HK-2 (cell line): ENCODE measurements around the gene PRDM11.
"Not testable (repeated sequence)": the region's sequence is repeated elsewhere in the genome, so short reads cannot be mapped to it uniquely, and the experiment has no call there.

Experiments used
- DNase-seq: peaks from one replicate; pipeline ENCODE4 v3.0.0-alpha.2; 2018; ENCODE audit not compliant: unreplicated experiment

Gene PRDM11

DNA sequence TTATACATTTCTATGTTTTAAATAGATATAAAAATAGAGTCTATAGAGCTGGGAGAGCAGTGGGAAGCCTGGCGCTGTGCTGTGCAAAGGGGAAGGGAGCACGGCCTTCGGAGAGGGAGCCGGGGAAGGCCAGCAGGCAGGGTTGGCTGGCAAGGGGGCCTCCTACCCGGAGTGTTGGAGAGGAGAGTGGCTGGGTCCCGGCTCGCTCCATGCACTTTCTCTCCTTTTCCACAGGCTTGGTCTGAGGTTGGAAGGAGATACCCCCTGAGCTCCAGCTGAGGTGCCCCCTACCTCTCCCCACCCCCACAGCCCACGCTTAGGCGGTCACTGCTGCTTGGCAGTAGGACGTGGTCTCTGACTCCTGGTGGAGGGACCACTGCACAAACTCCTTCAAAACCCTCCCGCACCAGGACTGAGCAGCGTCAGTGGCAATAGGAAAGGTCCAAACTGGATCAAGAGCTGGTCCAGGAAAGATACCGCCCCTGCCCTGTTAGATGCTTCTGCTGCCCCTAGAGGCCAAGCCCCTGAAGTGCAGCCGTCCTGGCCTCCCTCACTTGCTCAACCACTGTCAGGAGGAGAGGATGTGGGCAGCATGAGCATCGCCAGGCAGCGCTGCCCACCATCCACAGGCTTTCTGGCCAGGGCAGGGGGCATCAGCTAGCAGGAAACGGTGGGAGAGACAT lies 86.8 kb downstream of the PRDM11 start:
- peak; percentile 61 for DNase-seq

DNA sequence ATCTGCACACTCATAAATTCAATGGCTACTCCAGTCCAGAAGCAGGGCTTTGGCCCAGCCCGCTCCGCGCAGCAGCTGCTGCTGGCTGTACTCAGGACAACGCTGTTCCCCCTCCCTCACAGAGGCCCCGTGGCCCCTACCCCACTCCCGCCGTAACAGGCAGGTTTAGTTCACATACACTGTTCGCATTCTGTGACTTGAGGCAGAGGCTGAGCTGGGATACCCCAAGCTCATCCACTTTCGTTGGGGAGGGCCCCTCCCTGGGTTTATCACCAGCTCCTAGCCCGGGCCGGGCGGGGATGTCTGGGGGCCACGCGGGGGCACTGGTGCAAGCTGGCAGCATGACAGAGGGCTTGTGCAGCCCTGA lies 87.3 kb downstream of the PRDM11 start:
- no peak for DNase-seq

DNA sequence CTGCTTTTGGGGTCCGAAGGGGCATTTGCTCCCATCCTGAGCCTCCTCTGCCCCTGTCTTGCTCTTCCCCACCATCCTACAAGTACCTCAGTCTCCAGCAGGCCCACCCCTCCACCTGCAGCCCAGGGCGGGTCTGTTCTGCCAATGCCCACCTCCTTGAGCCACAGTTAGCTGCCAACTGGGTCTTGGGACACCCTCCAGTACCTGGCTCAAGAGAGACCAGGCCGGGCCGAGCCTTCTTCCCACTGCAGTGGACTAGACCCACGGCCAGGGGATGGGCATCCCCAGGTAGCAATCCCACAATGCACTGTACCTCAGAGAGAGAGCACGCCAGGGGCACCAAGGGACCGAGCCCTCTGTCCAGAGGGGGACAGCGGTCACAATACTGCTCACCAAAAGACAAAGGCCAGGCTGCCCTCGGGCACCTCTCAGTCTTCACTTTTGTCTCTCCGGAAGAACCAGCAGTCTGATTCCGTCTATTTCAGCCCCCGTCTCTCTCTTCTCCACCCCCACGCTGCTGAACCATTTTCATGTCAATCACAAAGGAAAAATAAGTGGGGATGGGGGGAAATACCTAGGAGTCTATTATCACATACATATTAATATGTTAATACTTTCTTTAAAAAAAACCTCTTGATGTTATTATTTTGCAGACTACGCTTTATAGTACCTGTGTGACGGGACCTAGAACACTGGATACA lies 88.0 kb downstream of the PRDM11 start:
- DNase-seq = no peak

DNA sequence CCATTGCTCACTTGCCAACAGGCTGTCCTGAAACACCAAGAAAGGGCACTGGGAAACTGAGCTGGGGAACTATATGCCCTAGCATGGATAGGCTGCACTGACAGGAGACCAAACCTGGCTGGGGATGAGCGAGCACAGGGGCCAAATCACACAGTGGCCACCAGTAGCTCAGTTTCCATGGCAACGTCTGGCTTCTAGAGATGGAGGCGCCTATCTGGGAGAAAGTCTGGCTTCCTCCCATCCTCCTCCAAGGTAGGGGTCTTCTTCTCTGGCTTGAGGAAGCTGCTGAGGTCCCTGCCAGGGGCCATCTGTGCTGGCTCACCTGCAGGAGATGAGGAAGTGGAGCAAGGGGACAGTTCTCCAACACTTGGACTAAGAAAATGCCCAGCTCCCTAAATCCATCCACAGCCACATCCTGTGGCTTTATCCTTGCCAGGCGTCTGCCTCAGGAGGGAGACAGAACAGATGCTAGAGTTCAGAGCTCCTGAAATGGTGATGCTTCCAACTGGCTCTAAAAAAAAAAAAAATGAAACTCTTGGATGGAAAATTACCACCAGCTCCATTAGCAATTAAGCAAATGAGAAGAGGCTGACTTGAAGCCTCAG lies 91.4 kb downstream of the PRDM11 start:
- no peak for DNase-seq

DNA sequence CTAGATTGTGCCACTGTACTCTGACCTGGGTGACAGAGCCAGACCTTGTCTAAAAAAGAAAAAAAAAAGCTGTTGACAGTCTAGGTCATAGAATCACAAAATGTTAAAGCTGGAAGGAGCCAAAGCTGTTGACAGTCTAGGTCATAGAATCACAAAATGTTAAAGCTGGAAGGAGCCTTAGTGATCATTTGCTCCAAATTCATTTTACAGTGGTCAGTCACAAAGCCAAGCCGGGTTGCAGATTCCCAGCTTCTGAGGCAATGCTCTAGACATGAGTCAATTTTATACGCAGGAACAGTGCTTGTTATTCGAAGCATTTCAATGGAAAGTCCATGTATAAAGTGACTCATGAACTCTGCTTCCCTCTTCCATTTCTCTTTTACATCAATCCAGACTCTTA lies 92.3 kb downstream of the PRDM11 start:
- DNase-seq = peak; percentile 9

DNA sequence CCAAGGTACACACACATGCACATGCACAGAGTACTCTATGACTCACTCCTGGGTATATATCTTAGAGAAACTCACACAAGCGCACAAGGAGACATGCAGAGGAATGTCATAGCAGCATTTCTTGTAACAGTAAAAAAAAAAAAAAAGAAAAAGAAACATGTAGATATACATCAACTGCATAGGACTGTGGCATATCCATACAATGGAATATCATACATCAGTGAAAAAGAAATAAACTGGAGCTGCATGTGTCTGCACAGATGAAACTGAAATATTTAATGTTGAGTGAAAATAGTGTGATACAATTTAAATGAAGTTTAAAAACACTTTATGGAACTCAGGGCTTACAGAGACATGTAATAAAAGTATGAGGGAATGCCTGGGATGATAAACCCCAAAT lies 93.3 kb downstream of the PRDM11 start:
- DNase-seq = no peak

DNA sequence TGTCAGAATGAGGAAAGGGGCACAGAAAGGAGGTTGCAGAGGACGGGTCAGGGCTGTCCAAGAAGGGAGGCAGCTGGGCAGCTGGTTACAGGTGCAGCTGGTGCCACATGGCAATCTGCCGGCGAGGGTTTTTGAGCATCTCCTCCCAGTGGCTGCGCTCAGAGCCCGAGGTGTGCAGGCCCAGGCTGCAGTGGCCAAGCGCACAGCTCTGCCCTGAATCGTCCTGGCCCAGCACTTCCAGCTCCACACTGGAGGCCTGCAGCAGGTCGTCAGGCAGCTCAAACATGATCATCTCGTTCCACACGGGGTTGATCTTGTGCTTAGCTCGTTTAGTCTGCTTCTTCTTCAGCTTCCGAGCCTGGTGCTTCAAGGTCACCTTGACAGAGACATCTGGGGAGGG lies 97.5 kb downstream of the PRDM11 start:
- no peak for DNase-seq

DNA sequence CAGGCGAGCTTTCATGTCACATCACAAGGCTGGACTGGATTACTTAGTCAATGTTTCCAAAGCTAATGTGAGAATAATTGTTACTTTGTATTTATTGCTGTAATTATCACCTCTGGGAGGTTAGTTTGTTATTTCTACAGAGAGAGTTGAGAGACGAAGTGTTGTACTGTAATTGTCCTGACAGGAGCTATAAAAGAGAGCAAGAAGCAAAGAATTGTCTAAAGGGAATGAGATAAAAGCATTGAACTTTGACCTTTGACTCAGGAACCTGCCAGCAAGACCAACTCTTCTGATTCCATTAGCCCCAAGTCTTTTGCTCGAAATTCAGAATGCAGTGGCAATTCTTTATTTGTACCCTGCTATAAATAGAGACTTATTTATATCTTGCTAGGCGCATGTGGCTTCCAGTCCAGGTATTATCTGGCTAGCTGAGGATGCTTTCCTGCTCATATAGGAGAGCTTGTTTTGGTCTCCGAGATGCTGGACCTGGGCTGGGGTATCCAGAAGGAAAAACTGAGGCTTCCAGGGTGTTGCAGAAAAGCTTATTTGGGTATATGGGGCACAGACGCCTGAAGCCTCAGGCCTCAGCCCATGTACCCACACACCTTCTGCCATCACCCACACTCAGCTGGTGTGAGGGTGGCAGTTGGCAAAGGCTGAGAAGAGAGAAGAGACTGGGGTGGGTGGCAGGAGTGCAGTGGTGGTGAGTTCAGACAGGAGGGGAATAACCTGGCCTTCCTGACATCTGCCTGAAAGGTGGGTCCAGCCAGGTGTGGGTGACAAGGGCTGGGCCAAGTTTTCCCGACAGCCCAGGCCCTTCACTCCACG lies 99.0 kb downstream of the PRDM11 start:
- DNase-seq = no peak

DNA sequence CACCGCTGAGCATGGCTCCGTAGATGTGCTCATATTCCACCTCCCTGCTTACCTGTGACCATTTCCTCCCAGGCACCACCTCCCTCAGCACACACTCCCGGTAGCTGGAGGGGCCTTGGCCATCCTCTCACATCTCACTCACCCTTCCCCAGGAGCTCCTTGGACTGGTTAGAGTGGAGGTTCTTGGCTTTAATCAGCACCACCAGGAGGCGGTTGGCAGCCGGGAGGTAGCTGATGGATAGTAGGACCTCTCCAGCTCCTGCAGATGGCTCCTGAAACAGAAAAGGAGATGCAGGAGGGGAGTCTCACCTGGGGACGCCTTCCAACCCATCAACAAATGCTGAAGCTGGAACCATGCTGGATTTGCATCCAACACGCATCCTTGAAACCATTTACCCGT lies 99.8 kb downstream of the PRDM11 start:
- DNase-seq = no peak

DNA sequence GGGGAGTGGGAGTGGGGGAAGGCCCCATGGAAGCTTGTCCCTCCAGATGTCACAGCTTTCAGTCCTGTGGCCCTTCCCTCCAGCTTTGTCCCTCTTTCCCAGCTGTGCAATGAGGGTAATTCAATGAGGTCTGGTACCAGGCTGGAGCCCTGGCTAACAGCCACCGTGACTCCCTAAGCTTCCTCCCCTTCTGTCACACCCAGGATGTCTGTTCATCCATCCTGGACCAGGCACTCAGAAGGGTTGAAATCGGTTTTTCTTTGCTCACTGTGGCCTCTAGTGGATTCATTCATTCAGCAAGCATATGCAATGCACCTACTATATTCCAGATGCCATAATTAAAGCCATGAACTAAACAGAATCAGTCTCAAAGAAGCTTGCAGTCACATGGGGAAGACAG lies 101.0 kb downstream of the PRDM11 start:
- DNase-seq = no peak

DNA sequence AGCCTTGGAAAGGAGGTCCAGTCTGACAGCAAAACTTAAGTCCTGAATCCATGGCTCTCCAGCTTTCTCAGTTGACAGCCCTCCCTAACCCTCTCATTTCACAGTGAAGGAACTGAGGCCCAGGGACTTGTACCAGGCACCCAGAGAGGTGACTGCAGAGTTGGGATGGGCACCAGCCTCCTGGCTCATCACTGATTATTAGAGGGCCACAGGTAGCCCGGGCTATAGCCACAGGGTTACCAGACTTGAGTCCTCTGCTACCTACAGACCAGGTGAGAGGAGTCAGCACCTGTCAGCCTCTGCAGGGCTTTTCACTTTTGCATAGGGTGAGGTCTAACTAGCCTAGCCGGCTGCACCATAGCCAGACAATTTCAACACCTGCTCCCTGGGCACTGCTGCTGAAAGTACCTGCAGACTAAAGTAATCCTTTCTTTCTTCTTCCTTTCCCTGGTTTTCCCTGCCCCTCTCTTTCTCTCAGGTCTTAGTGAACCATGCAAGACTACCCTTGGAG lies 102.1 kb downstream of the PRDM11 start:
- DNase-seq = no peak

DNA sequence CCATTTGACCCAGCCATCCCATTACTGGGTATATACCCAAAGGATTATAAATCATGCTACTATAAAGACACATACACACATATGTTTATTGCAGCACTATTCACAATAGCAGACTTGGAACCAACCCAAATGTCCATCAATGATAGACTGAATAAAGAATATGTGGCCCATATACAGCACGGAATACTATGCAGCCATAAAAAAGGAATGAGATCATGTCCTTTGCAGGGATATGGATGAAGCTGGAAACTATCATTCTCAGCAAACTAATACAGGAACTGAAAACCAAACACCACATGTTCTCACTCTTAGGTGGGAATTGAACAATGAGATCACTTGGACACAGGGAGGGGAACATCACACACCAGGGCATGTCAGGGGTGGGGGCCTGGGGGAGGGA lies 102.9 kb downstream of the PRDM11 start:
- DNase-seq = not testable (repeated sequence)

DNA sequence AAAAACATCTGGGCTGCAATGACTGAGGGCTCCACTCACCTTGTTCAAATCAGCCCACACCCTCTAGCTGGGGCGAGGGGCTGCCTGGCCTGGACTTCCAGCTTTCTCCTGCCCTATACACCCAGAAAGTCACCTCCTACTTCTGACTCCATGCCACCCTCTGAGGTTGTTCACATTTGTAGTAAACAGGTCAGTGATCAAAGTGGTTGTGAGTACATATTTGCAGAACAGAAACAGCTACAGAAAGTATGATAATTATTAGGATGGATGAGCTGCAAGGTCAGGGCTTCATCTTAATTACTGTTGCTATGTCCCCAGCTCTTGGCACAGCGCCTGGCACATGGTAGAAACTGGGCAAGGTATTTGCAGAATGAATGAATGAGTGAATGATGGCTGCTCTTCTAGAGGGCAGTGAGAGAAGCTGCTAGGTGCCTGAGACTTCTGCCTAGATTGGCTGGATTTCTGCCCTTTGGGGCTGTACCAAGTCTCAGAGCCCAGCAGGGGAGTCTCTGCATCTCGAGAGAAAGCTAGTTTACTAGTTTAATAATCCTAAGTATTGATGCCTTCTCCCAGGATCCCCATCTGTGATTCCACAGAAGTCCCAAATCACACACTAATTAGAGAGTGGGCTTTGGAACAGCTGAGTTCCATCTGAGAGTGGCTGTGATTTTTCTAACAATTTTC lies 103.7 kb downstream of the PRDM11 start:
- DNase-seq = no peak

DNA sequence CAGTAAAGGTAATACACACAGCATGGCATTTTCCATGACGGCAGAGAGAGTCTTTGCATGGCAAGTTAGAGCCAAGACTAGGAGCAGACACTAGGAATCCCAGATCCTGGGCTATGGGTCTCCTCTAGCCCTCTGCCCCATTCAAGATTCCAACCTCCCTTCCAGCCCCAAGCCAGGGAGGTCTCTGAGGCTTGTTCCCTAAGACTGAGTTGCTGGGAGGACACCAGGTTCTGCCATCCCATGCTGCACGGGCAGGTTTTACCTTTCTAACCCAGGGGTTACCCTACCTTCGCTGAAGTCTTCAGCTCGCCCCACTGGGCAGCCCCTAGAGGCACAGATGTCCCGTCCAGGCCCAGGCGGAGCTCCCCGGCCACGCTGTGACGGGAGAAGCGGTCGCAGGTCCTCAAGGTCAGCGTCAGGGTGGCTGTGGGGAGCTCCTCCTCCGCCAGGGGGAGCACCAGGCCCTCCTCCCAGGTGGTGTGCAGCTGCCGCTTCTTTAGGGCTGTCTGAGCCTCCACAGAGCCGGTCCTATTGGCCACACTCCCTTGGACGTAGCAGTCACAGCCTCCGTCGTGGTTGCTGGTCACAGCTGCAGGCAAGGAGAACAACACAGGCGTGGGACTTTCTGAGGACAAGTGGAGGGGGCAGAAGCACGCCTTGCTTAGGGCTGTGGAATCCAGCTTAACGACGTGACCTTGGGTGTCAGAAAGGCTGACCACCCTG lies 105.9 kb downstream of the PRDM11 start:
- peak; percentile 25 for DNase-seq

DNA sequence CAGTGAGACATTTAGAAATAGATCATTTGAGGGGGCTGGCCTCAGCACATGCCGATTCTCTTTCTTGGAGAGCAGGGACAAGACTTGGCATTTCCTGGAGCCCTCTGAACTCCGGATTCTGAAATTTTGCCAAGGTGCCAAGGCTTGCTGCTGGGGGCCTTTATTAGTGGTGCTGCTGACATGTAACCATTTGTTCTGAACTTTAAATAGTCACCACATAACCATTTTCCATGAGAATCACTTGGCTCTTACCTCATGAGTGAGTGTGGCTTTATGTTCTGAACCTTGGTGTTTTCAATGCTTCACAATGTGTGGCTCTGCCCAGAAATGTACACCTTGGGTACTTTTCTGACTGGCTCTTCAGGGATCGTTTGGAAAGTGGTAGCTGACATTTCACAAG lies 106.4 kb downstream of the PRDM11 start:
- no peak for DNase-seq

DNA sequence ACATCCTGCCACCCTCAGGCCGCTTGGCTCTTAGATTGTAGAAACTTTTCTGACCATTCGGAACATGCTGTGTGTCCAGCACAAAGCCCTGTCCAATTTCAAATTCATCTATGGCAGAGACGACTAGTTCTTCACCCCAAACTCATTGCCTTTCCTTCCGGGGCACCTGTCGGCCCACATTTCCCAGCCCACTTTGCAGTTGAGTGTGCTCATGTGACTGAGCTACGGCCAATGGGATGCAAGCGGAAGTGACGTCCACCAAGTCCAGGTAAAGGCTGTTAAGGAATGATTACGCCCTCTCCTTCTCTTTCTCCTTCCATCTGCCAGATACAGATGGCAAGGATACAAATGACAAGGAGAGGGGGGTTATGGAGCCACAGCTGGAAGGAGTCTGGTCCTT lies 107.2 kb downstream of the PRDM11 start:
- DNase-seq = no peak

DNA sequence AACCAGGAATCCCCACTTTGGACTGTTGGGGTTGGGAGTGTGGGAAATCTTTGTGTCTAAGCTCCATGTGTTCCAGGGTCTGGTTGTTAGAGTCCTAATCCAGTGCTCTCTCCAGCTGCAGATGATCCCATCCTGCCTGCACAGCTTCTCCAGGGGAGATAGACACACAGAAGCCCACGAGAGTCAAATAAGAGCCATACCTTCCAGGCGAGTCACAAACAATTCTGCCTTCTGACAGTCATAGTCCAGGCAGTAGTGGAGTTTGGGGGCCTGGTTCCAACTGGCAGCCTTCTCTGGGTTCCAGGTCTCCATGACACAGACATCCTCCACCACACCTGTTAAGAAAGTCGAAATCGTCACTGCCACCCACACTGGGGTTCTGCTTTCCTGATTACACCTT lies 107.6 kb downstream of the PRDM11 start:
- no peak for DNase-seq

DNA sequence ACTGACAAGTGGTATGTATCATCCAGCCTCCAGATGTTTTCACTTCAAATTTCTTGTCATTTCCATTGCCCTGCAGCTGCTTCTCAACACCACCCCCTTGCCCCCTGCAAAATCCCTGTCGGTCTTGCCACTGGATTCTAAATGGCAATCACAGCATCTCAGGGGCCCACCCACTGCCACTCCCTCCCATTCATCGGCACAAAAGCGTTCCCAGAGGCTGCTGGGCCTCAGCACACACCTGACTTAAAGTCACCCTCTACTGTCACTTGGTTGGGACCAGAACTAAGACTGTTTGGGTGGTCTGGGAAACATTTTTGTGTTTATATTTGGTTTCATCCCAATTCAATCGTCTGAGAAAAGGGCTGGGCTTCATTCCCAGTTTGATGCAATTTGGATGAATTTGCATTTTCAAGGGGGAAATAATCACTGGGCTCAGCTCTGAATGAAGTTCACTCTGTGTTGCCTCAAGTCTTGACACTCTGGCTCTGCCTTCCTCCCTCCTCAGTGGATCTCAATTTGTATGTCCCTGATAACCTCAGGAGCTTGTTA lies 112.6 kb downstream of the PRDM11 start:
- no peak for DNase-seq

DNA sequence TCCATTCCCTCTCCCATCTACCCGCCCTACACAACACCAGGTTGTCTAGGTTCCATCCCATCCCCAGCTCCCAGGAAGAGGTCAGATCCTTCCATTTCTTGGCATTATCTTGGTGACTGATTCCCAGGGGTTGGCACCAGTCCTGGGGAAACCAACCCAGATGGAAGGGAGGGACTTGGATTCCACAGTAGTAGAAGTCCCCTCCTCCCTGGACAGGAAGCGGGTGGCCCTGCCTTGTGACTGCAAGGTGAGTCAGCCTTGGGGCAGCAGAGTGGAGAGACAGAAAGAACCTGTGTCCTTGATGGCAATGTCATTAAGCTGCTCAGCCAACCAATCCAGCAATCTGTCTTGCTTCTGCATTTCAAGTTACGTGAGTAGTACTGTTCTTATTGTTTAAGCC lies 113.2 kb downstream of the PRDM11 start:
- peak; percentile 66 for DNase-seq

DNA sequence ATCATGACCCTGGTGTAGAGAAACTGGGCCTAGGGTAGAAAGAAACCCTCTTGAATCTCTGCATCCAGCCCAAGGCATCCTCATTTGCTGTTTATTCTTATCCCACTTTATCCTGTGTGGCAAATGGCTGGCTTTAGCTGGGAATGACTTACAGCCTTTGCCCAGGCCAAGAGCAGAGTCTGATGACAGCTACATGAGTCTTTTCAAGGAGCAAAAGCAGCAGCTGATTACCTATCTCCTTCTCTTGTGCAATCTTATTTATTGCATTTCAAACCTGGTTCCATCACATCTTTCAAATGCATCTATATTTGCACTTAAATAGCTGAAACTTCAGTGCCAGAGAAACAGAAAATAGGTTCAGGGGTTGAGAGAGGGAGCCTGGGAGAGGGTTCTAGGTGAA lies 113.6 kb downstream of the PRDM11 start:
- DNase-seq = no peak

DNA sequence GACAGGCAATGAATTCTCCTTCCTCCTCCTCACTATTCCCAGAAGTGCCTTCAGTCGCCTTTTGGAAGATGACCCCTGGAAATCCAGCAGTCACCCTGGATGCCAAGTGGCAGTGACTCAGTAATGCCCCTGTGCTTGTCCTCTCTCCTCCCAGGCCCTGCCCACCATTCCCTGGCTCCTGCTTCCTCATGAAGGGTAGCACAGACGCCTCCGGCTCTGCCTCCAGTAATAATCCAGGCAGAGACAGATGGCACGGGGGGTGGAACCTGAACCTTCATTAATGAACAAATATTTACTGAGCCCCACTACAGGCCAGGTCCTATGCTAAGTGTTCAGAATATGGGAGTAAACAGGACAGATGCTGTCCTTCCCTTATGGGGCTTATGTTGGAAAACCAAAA lies 116.5 kb downstream of the PRDM11 start:
- DNase-seq = no peak
